WI38 (cell line): Measurements from ENCODE around the gene RHOBTB3.

ENCODE experiments used
- H3K4me3 ChIP-seq: 2 replicates; pipeline ENCODE4 v1.5.1; 2011; ENCODE audit warnings: low read depth, mild to moderate bottlenecking, control low read depth, low read length
- TF ChIP-seq, protein P1 (sequence below): IDR thresholded peaks from 2 replicates; pipeline ENCODE4 v1.5.1; 2012; ENCODE audit warnings: low read depth, mild to moderate bottlenecking, control low read depth, low read length

Gene RHOBTB3

DNA sequence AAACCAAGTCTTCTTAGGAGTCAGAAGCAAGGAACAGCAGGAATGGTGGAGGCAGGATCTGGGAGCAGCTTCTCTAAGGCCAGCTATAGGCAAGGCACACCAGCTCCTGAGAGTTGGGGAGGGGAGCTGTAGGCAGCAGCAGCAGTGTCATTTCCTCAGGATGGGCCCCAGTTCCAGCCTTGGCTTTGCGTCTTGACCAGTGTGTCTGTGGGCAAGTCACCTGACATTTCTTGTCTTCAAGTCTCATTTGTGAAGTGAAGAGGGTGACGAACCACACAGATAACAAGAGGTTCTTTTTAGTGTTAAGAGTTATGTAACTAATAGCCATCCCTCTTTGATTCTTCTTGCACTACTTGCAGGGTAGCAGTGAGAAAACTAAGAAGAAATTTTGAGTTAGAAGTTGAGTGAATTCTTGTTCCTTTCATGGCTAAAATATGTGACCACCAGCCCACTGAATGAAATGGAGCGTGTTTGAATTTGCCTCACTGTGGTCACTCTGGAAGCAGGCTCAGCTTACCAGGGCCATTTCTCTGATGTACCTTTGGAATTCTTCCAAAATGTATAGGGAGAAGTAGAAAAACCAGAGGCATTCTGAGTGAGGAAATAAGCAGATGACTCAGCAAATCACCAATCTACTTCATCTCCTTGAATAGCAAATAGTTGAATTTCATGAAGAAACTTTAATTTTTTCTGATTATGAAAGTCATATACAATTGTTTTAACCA, 42.4 kb downstream of the RHOBTB3 start:
- TF ChIP-seq, protein P1, sequence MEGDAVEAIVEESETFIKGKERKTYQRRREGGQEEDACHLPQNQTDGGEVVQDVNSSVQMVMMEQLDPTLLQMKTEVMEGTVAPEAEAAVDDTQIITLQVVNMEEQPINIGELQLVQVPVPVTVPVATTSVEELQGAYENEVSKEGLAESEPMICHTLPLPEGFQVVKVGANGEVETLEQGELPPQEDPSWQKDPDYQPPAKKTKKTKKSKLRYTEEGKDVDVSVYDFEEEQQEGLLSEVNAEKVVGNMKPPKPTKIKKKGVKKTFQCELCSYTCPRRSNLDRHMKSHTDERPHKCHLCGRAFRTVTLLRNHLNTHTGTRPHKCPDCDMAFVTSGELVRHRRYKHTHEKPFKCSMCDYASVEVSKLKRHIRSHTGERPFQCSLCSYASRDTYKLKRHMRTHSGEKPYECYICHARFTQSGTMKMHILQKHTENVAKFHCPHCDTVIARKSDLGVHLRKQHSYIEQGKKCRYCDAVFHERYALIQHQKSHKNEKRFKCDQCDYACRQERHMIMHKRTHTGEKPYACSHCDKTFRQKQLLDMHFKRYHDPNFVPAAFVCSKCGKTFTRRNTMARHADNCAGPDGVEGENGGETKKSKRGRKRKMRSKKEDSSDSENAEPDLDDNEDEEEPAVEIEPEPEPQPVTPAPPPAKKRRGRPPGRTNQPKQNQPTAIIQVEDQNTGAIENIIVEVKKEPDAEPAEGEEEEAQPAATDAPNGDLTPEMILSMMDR: no peak
- H3K4me3 ChIP-seq: no peak overlapping the region

- no peak overlapping the region for H3K4me3 ChIP-seq
- TF ChIP-seq, protein P1: no peak
Measured at GRCh38 chr5:95777441-95777840, 46.3 kb downstream of the RHOBTB3 start.

DNA sequence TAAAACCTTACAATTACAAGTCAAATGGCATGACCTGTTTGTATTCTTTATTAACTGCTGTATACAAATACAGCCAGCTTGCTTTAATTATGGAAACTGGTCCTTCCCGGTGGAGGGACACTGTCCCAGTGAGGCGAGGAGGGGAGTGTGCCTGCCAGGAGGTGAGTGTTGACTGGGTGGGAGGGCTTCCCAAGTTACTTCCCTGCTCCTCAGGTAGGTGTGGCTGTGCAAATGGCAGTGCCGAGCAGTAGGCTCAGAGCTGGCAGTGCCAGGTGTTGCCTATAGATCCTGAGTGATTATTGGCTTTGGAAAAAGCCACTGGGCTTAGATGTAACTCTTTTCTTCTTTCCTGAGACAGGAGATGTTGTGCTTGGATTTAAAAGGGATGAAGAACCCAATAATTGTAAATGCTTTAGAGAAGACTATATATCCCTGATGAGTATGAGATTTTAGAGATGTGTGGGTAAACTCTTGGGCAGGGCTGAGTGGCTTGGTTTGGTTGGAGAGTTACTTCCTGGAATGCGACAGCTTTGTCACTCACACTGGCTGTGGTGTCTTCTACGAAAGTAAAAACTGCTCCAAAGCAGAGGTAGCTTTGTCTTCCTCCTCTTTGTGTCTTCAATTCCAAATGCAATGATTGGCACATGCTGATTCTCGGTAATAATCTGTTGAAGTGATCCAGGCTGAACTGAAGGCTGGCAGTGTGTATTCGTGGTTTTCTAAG, 47.7 kb downstream of the RHOBTB3 start:
- H3K4me3 ChIP-seq: no peak overlapping the region
- TF ChIP-seq, protein P1: no peak

- H3K4me3 ChIP-seq: no peak overlapping the region
- TF ChIP-seq, protein P1: no peak
Measured at GRCh38 chr5:95779611-95780010, 48.5 kb downstream of the RHOBTB3 start.

GRCh38 chr5:95780597-95780996, 49.5 kb downstream of the RHOBTB3 start:
- TF ChIP-seq, protein P1: no peak
- no peak overlapping the region for H3K4me3 ChIP-seq

DNA sequence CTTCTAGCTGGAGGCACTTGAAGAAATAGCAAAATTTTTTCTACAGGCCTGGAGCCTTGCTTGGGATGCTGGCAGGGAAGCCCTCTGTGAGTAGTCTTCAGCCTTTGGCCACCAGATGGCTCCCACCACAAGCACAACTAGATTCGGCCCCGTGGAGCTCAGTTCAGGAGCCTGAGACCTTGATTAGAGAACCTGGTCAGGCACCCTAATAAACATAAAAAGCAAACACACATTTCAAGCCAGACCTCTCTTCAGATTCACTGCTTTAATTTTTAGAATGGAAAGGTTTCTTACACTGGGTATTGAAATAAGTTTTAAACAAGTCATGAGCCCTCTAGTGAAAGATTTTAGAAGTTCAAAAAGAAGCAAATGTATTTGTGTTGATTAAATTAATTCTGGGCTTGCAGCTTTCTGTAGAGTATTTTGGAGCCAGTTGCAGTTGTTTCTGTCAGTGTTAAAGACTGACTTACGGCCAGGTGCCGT, 50.0 kb downstream of the RHOBTB3 start:
- TF ChIP-seq, protein P1: peak; percentile 87
- H3K4me3 ChIP-seq: no peak overlapping the region

DNA sequence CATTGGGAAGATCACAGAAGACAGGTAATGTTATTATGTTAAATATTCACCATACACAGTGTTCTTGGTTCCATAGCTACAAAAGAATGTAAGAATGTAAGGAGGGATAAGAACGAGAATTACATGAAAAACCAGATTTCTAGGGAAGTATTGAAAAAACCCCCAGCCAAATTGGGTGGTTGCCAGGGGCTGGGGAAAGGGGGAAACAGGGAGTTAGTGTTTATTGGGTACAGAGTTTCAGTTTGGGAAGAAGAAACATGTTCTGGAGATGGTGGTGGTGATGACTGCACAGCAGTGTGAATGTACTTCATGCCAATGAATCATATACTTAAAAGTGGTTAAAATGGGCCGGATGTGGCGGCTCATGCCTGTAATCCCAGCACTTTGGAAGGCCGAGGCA, 51.0 kb downstream of the RHOBTB3 start:
- TF ChIP-seq, protein P1: no peak
- no peak overlapping the region for H3K4me3 ChIP-seq
